Esophagus squamous epithelium (tissue), 4 donors: ENCODE results near the gene CAND2.

Source experiments
- POLR2A ChIP-seq, 4 donors: fragments of 450-650 bp; IDR thresholded peaks; one replicate each; pipeline ENCODE4 v1.6.1; 2017; ENCODE audit warnings: antibody characterized with exemption in 4 of 4, mild to moderate bottlenecking in 4 of 4, moderate library complexity in 3 of 4
- TF ChIP-seq, protein P1 (sequence below), 6 experiments: fragments of 450-650 bp in 4 of 6; fragments of 200-600 bp in 2 of 6; sonication (generic) in 2 of 6; IDR thresholded peaks; one replicate each; pipeline ENCODE4 v1.5.1; 2016 to 2019; ENCODE audit warnings: antibody characterized with exemption in 6 of 6, mild to moderate bottlenecking in 4 of 6, moderate library complexity in 4 of 6

GRCh38 chr3:12875857-12876836, 79.7 kb downstream of the CAND2 start:
- no peak for TF ChIP-seq POLR2A (IDR thresholded peaks at IDR 0.05)
- TF ChIP-seq, protein P1, sequence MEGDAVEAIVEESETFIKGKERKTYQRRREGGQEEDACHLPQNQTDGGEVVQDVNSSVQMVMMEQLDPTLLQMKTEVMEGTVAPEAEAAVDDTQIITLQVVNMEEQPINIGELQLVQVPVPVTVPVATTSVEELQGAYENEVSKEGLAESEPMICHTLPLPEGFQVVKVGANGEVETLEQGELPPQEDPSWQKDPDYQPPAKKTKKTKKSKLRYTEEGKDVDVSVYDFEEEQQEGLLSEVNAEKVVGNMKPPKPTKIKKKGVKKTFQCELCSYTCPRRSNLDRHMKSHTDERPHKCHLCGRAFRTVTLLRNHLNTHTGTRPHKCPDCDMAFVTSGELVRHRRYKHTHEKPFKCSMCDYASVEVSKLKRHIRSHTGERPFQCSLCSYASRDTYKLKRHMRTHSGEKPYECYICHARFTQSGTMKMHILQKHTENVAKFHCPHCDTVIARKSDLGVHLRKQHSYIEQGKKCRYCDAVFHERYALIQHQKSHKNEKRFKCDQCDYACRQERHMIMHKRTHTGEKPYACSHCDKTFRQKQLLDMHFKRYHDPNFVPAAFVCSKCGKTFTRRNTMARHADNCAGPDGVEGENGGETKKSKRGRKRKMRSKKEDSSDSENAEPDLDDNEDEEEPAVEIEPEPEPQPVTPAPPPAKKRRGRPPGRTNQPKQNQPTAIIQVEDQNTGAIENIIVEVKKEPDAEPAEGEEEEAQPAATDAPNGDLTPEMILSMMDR (IDR thresholded peaks at IDR 0.05), result peak in 2 of 6 experiments; percentile 6 to 22
